B cell (primary cell): ENCODE measurements around the gene SDF2. TPM values are rescaled to one million over a fixed set of nuclear protein-coding genes. Genes with fewer than 3 reads are reported as not detected.

Source experiments
- ATAC-seq: fragments of 200-7000 bp; cut with Tn5 transposase; one replicate; pipeline ENCODE4 v1.10.0; 2021; ENCODE audit warnings: low read depth, mild to moderate bottlenecking, moderate number of reproducible peaks, moderate library complexity
- CTCF ChIA-PET: fragments of 350-600 bp; sonication (Branson Sonifier 250); formaldehyde crosslinking; loops from one replicate; lab custom pipeline; 2021; ENCODE audit warnings: antibody characterized with exemption, inconsistent platforms; lab: Charles Lee
- POLR2A ChIA-PET: fragments of 350-600 bp; sonication (Branson Sonifier 250); formaldehyde crosslinking; loops from one replicate; lab custom pipeline; 2021; ENCODE audit warnings: antibody characterized with exemption; lab: Charles Lee
- DNase-seq: peaks from one replicate; pipeline ENCODE4 v3.0.0; 2013
- H2AFZ ChIP-seq: 2 replicates; pipeline ENCODE4 v1.6.1; 2012; ENCODE audit warnings: mild to moderate bottlenecking, low read depth, low read length; ENCODE audit not compliant: insufficient read depth, poor library complexity, severe bottlenecking
- H3K27ac ChIP-seq, 2 donors: 1 replicate in 1 of 2; 2 replicates in 1 of 2; pipeline ENCODE4 v1.5.1; 2012 to 2013; ENCODE audit warnings: low read length in 2 of 2, mild to moderate bottlenecking in 2 of 2, moderate library complexity in 1 of 2
- H3K27me3 ChIP-seq, 4 experiments: fragments of 200-600 bp in 1 of 4; sonication (generic) in 1 of 4; replicated peaks in 1 of 4; 1 replicate in 2 of 4; 2 replicates in 2 of 4; pipeline versions ENCODE4 v1.6.1 to v1.7.0; 2013 to 2016; ENCODE audit warnings: low read length in 3 of 4, mild to moderate bottlenecking in 2 of 4, mixed read lengths in 1 of 4, moderate library complexity in 1 of 4; ENCODE audit not compliant: insufficient read depth in 4 of 4, control insufficient read depth in 3 of 4; ENCODE audit errors: control extremely low read depth in 1 of 4
- H3K36me3 ChIP-seq, 2 experiments: replicated peaks in 1 of 2; 1 replicate in 1 of 2; 2 replicates in 1 of 2; pipeline versions ENCODE4 v1.6.1 to v1.7.1; 2013; ENCODE audit warnings: low read length in 1 of 2; ENCODE audit not compliant: insufficient read depth in 2 of 2, control insufficient read depth in 1 of 2; ENCODE audit errors: control extremely low read depth in 1 of 2, extremely low read depth in 1 of 2
- H3K4me1 ChIP-seq, 2 donors: fragments of 200-600 bp in 1 of 2; sonication (generic) in 1 of 2; 1 replicate in 1 of 2; 2 replicates in 1 of 2; pipeline versions ENCODE4 v1.5.1 to v1.6.1; 2013 to 2017; ENCODE audit warnings: low read length in 2 of 2; ENCODE audit not compliant: control insufficient read depth in 2 of 2, insufficient read depth in 2 of 2
- H3K4me2 ChIP-seq: replicated peaks from 2 replicates; pipeline ENCODE3; 2012; ENCODE audit warnings: mild to moderate bottlenecking, low read depth, low read length; ENCODE audit not compliant: poor library complexity, severe bottlenecking
- H3K4me3 ChIP-seq, 5 experiments: fragments of 200-600 bp in 1 of 5; sonication (generic) in 1 of 5; 1 replicate in 3 of 5; 2 replicates in 2 of 5; pipeline versions ENCODE4 v1.5.1 to v1.7.0; 2011 to 2016; ENCODE audit warnings: low read length in 4 of 5, mild to moderate bottlenecking in 4 of 5, low read depth in 2 of 5, control low read depth in 1 of 5, moderate library complexity in 1 of 5; ENCODE audit not compliant: insufficient read depth in 1 of 5; ENCODE audit errors: control extremely low read depth in 1 of 5, extremely low read depth in 1 of 5
- H3K79me2 ChIP-seq: fragments of 200-600 bp; sonication (generic); one replicate; pipeline ENCODE4 v1.6.0; 2016; ENCODE audit warnings: low read length; ENCODE audit not compliant: control insufficient read depth, insufficient read depth
- H3K9ac ChIP-seq: fragments of 200-600 bp; sonication (generic); 2 replicates; pipeline ENCODE4 v1.6.1; 2017; ENCODE audit warnings: mild to moderate bottlenecking, low read length, moderate library complexity
- H3K9me3 ChIP-seq, 3 donors: one replicate each; pipeline versions ENCODE4 v1.6.1 to v1.7.1; 2013; ENCODE audit warnings: low read length in 2 of 3; ENCODE audit not compliant: control insufficient read depth in 2 of 3, insufficient read depth in 1 of 3; ENCODE audit errors: control extremely low read depth in 1 of 3
- H4K20me1 ChIP-seq: 2 replicates; pipeline ENCODE4 v1.6.0; 2012; ENCODE audit warnings: mild to moderate bottlenecking, low read length; ENCODE audit not compliant: insufficient read depth, control insufficient read depth, poor library complexity, severe bottlenecking
- H3K27ac Mint-ChIP-seq: one replicate; pipeline ENCODE4 v1.8.0; 2021; ENCODE audit warnings: mixed read lengths
- H3K27me3 Mint-ChIP-seq: one replicate; pipeline ENCODE4 v1.8.0; 2021; ENCODE audit warnings: mixed read lengths
- H3K4me1 Mint-ChIP-seq: one replicate; pipeline ENCODE4 v1.8.0; 2021; ENCODE audit warnings: mixed read lengths
- H3K4me3 Mint-ChIP-seq: one replicate; pipeline ENCODE4 v1.8.0; 2021; ENCODE audit warnings: mixed read lengths
- H3K9me3 Mint-ChIP-seq: one replicate; pipeline ENCODE4 v1.8.0; 2022; ENCODE audit warnings: mixed read lengths; ENCODE audit not compliant: insufficient read depth
- CTCF ChIP-seq: fragments of 200-600 bp; IDR thresholded peaks from one replicate; pipeline ENCODE4 v1.8.0; 2022; ENCODE audit warnings: antibody characterized with exemption, mild to moderate bottlenecking
- EZH2 ChIP-seq: IDR thresholded peaks from 2 replicates; pipeline ENCODE4 v1.6.1; 2012; ENCODE audit warnings: borderline replicate concordance, low read depth, mild to moderate bottlenecking, moderate library complexity, low read length; ENCODE audit not compliant: insufficient read depth, poor library complexity, severe bottlenecking
- WGBS: methylation state at CpG from one replicate; pipeline ENCODE4 v1.1.5; 2013; ENCODE audit warnings: missing lambda C conversion rate; ENCODE audit not compliant: insufficient coverage; 5-methylcytosine and 5-hydroxymethylcytosine counted together
- intact Hi-C: fragments of 100-400 bp; cut with micrococcal nuclease; formaldehyde crosslinking; loops from one replicate; pipeline ENCODE4 v1.10.0; 2022
- polyA plus RNA-seq: library from polyadenylated mRNA; depleted of rRNA; stranded (reverse); fragments of >200 nt; gene quantifications from 2 replicates; pipeline ENCODE4 v1.2.3, GENCODE V29; 2012
- total RNA-seq, 2 donors: library from RNA; stranded (reverse); fragments of 120-200 nt in 1 of 2; gene quantifications; 1 replicate in 1 of 2; 2 replicates in 1 of 2; pipeline versions ENCODE4 v1.2.3 to v1.2.4, GENCODE V29; 2013 to 2022

Gene SDF2
- total and polyA plus RNA-seq, 2 donors (not counting 1 experiment from before 2014, with no cell fraction given): 32.6 to 40.4 TPM

GRCh38 chr17:28700278-28700677, 38.6 kb upstream of the SDF2 start:
- intact Hi-C loops: no loop called here
- H3K9ac ChIP-seq: no peak overlapping the region
- no peak for TF ChIP-seq EZH2
- no peak for TF ChIP-seq CTCF
- H3K4me3 ChIP-seq: no peak overlapping the region
- H3K4me1 Mint-ChIP-seq: no peaks in the 10 kb centered on the region
- CTCF ChIA-PET: no interaction called here
- no peak for ATAC-seq
- H3K4me3 Mint-ChIP-seq: no peak overlapping the region
- 94% methylated on average over 7 of the region's 8 CpGs for WGBS
- H3K4me1 ChIP-seq: no peaks in the 10 kb centered on the region
- no peak overlapping the region for H3K27ac Mint-ChIP-seq
- no peaks in the 10 kb centered on the region for H3K79me2 ChIP-seq
- no peak for DNase-seq
- H2AFZ ChIP-seq: no peak overlapping the region
- no peaks in the 10 kb centered on the region for H3K27me3 Mint-ChIP-seq
- H4K20me1 ChIP-seq: no peaks in the 10 kb centered on the region
- peaks cover 4 to 85% of the 10 kb centered on the region in 2 experiments for H3K36me3 ChIP-seq
- POLR2A ChIA-PET: no interaction called here
- no peak overlapping the region for H3K27ac ChIP-seq
- no peaks in the 10 kb centered on the region for H3K9me3 ChIP-seq
- H3K9me3 Mint-ChIP-seq: no peaks in the 10 kb centered on the region
- H3K4me2 ChIP-seq: no peak overlapping the region
- H3K27me3 ChIP-seq: no peaks in the 10 kb centered on the region

DNA sequence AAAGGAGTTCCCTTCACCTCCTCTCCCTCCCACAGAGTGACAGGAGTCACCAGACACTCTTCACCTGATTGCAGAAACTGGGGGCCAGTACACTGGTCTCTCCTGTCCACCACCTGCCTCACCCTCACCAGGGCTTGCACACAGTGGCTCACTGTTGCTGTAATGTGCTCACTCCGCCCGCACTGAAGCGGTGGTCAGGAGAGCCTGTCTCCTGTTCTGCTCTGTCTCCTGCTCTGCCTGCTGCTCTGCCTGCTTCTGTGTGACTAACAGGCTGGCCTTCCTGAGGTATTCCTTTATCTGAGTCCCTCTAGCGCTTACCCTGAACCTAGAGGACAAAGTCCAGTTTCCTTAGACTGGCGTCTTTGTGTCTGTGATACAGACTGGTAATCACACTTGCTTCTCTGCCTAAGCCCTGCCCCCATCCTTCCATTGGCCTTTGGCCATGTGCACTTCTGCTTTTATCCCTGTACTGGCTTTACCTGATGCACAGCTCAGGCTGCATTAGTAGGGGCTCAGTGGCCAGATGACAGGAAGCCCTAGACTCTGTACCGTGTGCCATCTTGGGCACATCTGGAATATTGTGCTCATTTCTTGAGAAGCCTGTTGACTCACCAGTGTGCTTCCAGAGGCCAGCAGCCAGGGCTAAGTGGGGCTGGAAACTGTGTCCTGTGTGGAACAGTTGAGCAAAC, 36.7 kb upstream of the SDF2 start:
- TF ChIP-seq CTCF (no peak), EZH2 (no peak)
- H3K27ac ChIP-seq: no peak overlapping the region
- Mint-ChIP-seq H3K27me3 (no peaks in the 10 kb centered on the region), H3K4me3 (no peak overlapping the region), H3K9me3 (no peaks in the 10 kb centered on the region), H3K27ac (peak overlapping the region; percentile 23), H3K4me1 (no peaks in the 10 kb centered on the region)
- no peaks in the 10 kb centered on the region for H3K27me3 ChIP-seq
- H2AFZ ChIP-seq: no peak overlapping the region
- CTCF ChIA-PET: no interaction called here
- no peaks in the 10 kb centered on the region for H3K79me2 ChIP-seq
- H3K4me3 ChIP-seq: no peak overlapping the region
- no peaks in the 10 kb centered on the region for H4K20me1 ChIP-seq
- H3K4me1 ChIP-seq: no peaks in the 10 kb centered on the region
- ATAC-seq: no peak
- 95% methylated on average over 6 of the region's 6 CpGs for WGBS
- H3K9ac ChIP-seq: no peak overlapping the region
- H3K9me3 ChIP-seq: no peaks in the 10 kb centered on the region
- H3K4me2 ChIP-seq: no peak overlapping the region
- peaks cover 12 to 96% of the 10 kb centered on the region in 2 experiments for H3K36me3 ChIP-seq
- POLR2A ChIA-PET: no interaction called here
- intact Hi-C loops: no loop called here
- DNase-seq: no peak
